AG10803 (cell line): ENCODE results near the gene DPYSL3.

Experiments used
- DNase-seq: peaks from one replicate; pipeline ENCODE4 v3.0.0; 2010; ENCODE audit warnings: low read depth
- H3K4me3 ChIP-seq: 2 replicates; pipeline ENCODE4 v1.5.1; 2011; ENCODE audit warnings: mild to moderate bottlenecking, low read length, control low read depth
- CTCF ChIP-seq: conservative IDR thresholded peaks from 2 replicates; pipeline ENCODE4 v1.5.1; 2011; ENCODE audit warnings: mild to moderate bottlenecking, low read length, control low read depth, inconsistent platforms

The DPYSL3 gene

GRCh38 chr5:147396070-147396823, 113.6 kb downstream of the DPYSL3 start:
- TF ChIP-seq CTCF = no peak
- H3K4me3 ChIP-seq = no peak overlapping the region
- DNase-seq = no peak

DNA sequence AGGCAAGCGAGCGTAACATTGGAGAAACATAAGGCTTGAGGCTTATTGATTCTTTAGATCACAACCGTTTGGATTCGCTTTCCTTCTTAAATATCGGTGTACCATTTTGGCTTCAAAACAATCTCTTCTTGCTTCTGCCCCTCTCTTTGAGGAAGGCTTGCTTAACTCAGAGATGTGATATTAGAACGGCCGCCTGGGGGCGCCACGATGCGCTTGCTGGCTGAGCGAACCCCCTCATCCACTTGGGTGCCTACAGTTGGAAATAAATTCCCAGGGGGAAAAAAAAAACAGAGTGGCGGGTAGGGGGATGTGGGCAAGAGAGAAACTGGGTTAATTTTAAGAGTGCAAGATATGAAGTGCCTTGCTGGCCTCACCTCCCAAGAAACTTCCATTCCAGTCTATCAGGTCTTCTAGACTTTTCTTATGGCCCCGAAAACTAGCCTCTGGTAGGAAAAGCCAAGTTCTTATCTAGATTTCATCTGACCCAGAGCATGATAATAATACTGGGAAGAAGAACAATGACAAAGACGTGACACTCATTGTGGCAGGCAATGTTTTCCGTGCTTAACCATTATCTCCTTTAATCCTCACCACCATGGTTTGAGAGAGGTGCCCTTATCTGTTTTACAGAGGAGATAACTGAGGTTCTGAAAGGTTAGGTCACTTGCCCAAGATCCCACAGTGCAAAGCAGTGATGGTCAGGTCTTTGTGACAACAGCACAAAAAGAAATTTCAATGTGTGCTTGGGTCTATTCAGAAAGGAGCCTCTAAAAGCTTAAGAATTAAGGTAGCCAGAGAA, 115.8 kb downstream of the DPYSL3 start:
- no peak for DNase-seq
- peak; percentile 16; the same call in 1 of the 2 replicates for TF ChIP-seq CTCF
- H3K4me3 ChIP-seq = no peak overlapping the region

DNA sequence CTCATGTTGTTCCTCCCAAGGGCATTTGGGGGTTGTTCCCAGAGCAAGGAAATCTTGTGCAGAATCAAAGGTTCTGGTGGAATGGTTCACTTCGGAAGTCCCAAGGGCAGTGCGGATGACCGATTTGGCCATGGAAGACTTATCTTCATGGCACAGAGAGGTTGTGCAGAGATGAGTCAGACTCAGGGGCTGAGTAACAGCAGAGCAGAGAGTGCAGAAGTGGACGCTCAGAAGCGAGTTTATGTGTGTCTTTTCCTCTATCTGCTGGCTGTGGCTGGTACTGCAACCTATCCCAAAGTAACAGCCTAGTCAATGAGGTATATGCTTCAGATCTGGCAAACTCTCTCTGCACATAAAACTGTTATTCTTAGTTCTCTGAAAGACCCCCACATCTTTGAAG, 118.1 kb downstream of the DPYSL3 start:
- H3K4me3 ChIP-seq = no peak overlapping the region
- peak; percentile 75 for TF ChIP-seq CTCF
- DNase-seq = peak; percentile 75

DNA sequence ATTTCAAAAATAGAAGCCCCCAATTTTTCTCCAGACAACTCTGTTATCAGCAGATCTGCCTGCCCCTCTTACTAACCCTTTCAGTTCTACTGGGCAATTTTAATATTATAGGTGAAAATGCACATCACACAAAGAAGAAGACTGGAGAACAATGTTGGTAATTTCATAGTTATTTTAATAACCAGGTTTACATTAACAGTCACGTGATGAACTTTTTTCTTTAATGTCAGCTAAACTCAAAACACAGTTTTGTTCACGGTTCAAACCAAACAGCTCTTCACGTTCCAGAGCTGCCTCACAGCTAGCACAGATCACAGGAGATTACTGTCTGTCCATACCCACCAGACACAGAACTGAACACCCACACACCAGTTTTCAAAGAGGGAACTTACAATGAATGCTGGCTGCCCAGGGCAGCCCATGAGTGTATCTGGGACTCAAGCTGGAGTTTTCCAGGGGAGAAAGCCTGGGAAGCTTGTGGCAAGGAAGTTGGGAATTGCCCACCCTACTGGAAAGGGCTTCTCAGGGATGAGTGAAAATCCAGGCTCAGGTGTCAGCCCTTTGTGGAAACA, 119.1 kb downstream of the DPYSL3 start:
- no peak for DNase-seq
- no peak for TF ChIP-seq CTCF
- no peak overlapping the region for H3K4me3 ChIP-seq

DNA sequence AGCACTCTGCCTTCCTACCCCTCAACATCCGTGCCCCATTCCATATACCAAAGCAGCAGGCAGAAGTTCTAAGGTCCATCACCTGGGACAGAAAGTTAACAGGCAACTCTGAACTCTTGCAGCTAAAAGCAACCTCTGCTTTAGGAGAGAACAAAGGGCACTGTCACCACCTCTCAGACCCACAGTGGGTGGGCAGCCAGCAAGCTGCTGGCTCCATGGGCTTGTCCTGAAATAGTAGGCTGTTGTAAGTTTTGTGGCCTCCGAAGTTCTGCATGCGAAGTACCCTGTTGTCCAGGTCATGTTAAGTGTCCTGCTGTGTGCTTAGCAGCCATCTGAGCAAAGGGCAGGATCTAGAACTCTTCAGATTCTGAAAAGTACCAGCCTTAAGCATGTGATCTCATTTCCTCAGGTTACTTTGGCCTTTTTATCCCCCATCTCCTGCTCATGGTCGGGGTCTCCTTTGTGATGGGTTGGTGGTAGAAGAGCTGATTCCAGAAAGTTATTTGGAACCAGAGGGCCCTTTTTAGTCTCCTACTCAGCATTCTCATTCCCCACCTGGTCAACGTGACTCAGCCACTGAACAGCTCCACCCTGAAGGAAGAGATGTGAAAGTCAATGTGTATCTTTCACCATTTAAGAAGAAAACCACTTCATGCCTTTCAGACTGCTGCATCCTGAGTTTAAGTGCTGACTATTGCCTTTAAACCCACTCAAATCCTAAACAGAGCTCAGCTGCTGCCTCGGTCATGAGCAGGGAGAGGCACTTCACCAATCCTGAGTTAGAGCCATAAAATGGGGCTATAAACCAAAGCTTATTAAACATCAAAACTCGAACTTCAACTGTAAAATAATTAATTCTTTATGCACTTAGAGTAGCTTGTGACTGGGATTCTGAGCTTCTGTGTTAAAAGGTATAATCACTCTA, 121.4 kb downstream of the DPYSL3 start:
- H3K4me3 ChIP-seq = no peak overlapping the region
- TF ChIP-seq CTCF = no peak
- no peak for DNase-seq

- no peak overlapping the region for H3K4me3 ChIP-seq
- DNase-seq = no peak
- TF ChIP-seq CTCF = no peak
These were observed 122.8 kb downstream of the DPYSL3 start for GRCh38 chr5:147387109-147387508.
